Activated CD4-positive, alpha-beta T cell treated with anti-CD3 and anti-CD28 coated beads, Interleukin-2, amount 10 ng/mL, durations not matched to agents 24 days and 14 days (primary cell): ENCODE data around the gene C1QL3. TPM values are rescaled to one million over a fixed set of nuclear protein-coding genes. Genes with fewer than 3 reads are reported as not detected.

Experiments
- DNase-seq: peaks from one replicate; pipeline ENCODE4 v3.0.0; 2022
- H3K27ac Mint-ChIP-seq: one replicate; pipeline ENCODE4 v1.8.0; 2022; ENCODE audit warnings: mild to moderate bottlenecking, mixed read lengths
- H3K27me3 Mint-ChIP-seq: one replicate; pipeline ENCODE4 v1.8.0; 2022; ENCODE audit warnings: mixed read lengths
- H3K36me3 Mint-ChIP-seq: one replicate; pipeline ENCODE4 v1.8.0; 2022; ENCODE audit warnings: low read depth, mild to moderate bottlenecking, mixed read lengths
- H3K4me1 Mint-ChIP-seq: one replicate; pipeline ENCODE4 v1.8.0; 2021; ENCODE audit warnings: mixed read lengths
- H3K4me3 Mint-ChIP-seq: one replicate; pipeline ENCODE4 v1.8.0; 2022; ENCODE audit warnings: mild to moderate bottlenecking, moderate library complexity, mixed read lengths
- H3K9me3 Mint-ChIP-seq: one replicate; pipeline ENCODE4 v1.8.0; 2021; ENCODE audit warnings: mixed read lengths
- intact Hi-C: fragments of 100-400 bp; cut with micrococcal nuclease; formaldehyde crosslinking; loops from one replicate; pipeline ENCODE4 v1.15.1; 2023
- total RNA-seq: library from RNA; stranded (reverse); gene quantifications from 2 replicates; pipeline ENCODE4 v1.2.3, GENCODE V29; 2022

C1QL3 gene
- total RNA-seq: 0.21 TPM in 1 of 2 replicates, not detected in the other

DNA sequence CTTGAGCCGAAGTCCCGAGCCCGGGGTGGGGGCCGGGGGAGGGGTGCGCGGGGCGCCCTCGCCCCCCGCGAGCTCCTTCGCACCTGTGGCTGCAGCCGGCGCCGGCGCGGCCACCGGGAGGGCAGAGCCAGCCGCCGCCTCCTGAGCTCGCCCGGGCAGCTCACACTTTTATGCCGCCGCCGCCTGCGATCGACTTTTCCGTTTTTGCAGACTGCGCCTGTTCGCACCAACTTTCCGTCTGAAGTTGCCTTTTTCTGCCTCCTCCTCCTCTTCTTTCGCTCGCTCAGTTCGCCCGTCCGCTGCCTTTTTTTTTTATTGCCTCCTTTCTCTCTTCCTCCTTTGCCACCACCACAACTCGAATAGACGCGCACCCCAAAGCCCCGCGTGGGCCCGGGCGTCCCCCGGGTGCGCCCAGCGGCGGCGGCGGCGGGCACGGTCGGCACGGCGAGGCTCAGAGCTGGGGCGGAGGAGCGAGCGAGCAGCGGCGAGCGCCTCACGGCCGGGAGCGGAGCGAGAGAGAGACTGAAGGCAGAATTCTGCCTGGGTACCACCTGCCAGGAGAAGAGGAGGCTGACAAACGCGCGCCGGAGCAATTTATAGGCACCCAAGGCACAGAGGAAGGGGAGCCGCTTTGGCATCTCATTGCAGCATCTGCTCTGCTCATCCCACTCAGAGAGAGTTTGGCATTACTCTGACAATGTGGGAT lies at the start of gene C1QL3:
Gene C1QL3 (minus strand): TSS at position 569 of the 706 bp plus-strand sequence. CDS start 814 bp downstream, outside the sequence.
- Mint-ChIP-seq H3K9me3 (no peaks in the 10 kb centered on the region), H3K27me3 (peaks cover 58% of the 10 kb centered on the region), H3K4me1 (peaks cover 4% of the 10 kb centered on the region), H3K4me3 (peak within 1 kb of the TSS; percentile 86), H3K36me3 (peaks cover 3% of the 10 kb centered on the region), H3K27ac (peak within 1 kb of the TSS; percentile 60)
- peak; percentile 77 for DNase-seq
- intact Hi-C loops: loop anchor here (1.0 kb wide), 1 partner anchor 85 kb away; no protein-coding TSS in a partner anchor

DNA sequence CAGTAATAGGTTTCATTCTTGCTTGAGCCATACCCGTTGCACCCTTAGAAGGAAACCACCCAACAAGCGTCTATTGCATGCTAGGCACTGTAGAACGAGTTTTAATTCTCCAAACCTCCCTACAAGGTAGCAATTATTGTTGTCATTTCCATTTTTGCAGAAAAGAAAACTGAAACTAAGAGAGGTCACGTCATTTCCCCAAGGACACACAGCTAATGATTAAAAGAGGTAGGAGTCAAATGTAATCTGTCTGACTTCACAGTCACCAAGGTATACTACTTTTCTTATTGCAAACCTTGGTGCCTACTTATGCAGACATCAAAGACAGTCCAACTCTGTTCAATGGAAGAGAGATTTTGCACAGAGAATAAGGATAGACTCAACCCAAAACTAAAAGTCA lies 49.1 kb upstream of the C1QL3 start:
- Mint-ChIP-seq H3K9me3 (no peaks in the 10 kb centered on the region), H3K4me1 (peaks cover 7% of the 10 kb centered on the region), H3K27me3 (peaks cover 2% of the 10 kb centered on the region), H3K36me3 (no peaks in the 10 kb centered on the region), H3K4me3 (no peak overlapping the region), H3K27ac (no peak overlapping the region)
- no peak for DNase-seq
- intact Hi-C loops: no loop called here

DNA sequence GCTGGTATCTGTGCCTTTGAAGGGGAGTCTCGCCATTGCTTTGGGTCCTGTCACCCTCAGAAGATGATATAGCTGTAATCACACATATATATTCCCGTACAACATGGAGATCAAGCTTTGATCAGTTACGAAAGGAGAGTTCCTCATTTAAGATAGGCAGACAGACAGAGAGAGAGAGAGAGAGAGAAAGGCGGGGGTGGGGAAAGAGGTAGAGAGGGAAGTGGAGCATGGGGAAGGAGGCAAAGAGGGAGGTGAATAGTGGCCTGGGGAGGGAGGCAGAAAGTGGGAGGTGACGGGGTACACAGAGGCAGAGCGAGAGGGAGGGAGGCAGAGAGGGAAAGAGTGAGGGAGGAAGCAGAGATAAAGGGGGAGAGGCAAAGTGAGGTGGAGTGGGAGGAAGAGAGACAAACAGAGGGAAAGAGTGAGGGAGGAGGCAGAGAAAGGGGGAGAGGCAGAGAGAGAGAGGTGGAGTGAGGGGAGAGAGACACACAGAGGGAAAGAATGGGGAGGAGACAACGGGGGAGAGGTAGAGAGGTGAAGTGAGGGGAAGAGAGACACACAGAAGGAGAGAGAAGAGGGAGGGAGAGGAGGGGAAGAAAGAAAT lies 44.6 kb upstream of the C1QL3 start:
- peak overlapping the region; percentile 33 for H3K4me3 Mint-ChIP-seq
- no peak overlapping the region for H3K27ac Mint-ChIP-seq
- intact Hi-C loops: no loop called here
- DNase-seq: no peak
- no peaks in the 10 kb centered on the region for H3K9me3 Mint-ChIP-seq
- no peaks in the 10 kb centered on the region for H3K36me3 Mint-ChIP-seq
- H3K27me3 Mint-ChIP-seq: no peaks in the 10 kb centered on the region
- peaks cover 7% of the 10 kb centered on the region for H3K4me1 Mint-ChIP-seq

DNA sequence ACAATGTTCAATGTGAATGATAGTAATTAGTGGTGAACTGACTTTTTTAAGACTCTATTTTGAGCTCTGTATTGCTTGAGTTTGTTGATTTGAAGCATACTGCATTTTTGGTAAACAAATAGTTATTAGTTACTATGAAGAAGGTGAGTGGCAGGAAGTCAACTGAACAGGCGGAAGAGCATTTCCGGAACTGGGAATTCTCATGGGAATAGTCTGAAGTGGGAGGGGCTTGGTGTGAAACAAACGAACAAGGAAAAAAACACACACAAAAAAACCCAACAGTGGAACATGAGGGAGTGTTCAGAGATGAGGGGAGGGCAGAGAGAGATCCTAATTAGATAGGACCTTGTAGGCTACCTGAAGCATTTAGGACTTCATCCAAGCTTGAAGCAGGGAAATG lies 43.9 kb upstream of the C1QL3 start:
- Mint-ChIP-seq H3K9me3 (no peaks in the 10 kb centered on the region), H3K36me3 (no peaks in the 10 kb centered on the region), H3K4me1 (peaks cover 7% of the 10 kb centered on the region), H3K27me3 (no peaks in the 10 kb centered on the region), H3K27ac (no peak overlapping the region), H3K4me3 (no peak overlapping the region)
- DNase-seq: no peak
- intact Hi-C loops: no loop called here

DNA sequence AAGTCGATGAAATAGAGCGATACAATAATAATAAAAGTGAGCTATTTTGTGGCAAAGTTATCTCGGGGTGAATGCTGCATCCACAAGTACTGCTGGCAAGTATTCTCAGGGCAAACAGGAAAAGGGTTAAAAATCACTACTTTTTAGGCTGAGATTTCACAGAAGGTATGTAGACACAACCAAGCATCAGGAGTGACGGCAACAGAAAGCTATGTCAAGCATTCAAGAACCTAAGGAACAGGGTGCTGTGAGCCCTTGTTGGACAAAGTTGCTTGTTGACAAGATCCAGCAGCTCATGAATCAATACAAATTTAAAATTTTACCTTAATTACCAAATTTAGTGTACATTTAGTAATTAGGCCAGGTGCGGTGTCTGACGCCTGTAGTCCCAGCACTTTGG lies 41.2 kb upstream of the C1QL3 start:
- H3K27ac Mint-ChIP-seq: no peak overlapping the region
- intact Hi-C loops: no loop called here
- H3K9me3 Mint-ChIP-seq: no peaks in the 10 kb centered on the region
- DNase-seq: no peak
- H3K4me1 Mint-ChIP-seq: peaks cover 7% of the 10 kb centered on the region
- H3K4me3 Mint-ChIP-seq: no peak overlapping the region
- peaks cover 6% of the 10 kb centered on the region for H3K27me3 Mint-ChIP-seq
- no peaks in the 10 kb centered on the region for H3K36me3 Mint-ChIP-seq

DNA sequence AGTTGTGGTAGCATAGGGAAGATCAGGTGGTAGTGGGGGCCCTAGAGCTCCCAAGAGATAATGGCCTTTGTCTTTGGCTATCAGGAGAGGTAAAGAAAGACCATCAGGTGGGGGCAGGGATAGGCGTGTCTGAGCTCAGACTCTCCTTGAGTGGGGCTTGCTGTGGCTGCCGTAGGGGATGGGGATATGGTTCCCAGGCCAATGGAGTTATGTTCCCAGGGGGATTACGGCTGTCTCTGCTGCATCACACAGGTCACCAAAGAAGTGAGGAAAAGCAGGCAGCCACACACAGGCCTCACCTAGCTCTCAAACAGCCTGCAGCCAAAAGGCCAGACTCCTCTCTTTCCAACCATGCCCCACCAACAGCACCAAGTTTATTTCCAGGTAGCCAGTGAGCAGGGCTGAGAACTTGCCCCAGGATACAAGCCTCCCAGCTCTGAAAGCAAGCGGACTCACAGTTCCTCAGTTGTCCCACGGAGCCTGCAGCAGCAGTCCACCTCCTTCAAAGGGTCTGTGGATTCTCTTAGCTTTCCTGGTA lies 37.6 kb upstream of the C1QL3 start:
- H3K27ac Mint-ChIP-seq: no peak overlapping the region

DNA sequence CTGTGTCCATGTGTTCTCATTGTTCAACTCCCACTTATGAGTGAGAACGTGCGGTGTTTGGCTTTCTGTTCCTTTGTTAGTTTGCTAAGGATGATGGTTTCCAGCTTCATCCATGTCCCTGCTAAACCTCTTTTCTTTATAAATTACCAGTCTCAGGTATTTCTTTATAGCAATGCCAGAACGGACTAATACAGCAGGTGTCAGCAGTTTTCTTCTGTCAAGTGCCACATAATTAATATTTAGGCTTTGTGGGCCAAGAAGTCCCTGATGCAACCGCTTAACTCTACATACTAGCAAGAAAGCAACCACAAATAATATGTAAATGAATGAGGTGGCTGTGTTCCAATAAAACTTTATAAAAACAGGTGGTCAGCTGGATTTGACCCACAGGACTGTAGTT lies 26.3 kb upstream of the C1QL3 start:
- intact Hi-C loops: loop anchor here (10.0 kb wide), 1 partner anchor 643 kb away; no protein-coding TSS in a partner anchor
- Mint-ChIP-seq H3K36me3 (no peaks in the 10 kb centered on the region), H3K4me1 (no peaks in the 10 kb centered on the region), H3K27ac (no peak overlapping the region), H3K9me3 (no peaks in the 10 kb centered on the region), H3K27me3 (no peaks in the 10 kb centered on the region), H3K4me3 (no peak overlapping the region)
- no peak for DNase-seq

More for the DNA sequence above, 37.6 kb upstream of the C1QL3 start:
- no peaks in the 10 kb centered on the region for H3K4me1 Mint-ChIP-seq
- intact Hi-C loops: no loop called here
- H3K4me3 Mint-ChIP-seq: no peak overlapping the region
- no peaks in the 10 kb centered on the region for H3K9me3 Mint-ChIP-seq
- peaks cover 25% of the 10 kb centered on the region for H3K27me3 Mint-ChIP-seq
- no peaks in the 10 kb centered on the region for H3K36me3 Mint-ChIP-seq
- DNase-seq: no peak

DNA sequence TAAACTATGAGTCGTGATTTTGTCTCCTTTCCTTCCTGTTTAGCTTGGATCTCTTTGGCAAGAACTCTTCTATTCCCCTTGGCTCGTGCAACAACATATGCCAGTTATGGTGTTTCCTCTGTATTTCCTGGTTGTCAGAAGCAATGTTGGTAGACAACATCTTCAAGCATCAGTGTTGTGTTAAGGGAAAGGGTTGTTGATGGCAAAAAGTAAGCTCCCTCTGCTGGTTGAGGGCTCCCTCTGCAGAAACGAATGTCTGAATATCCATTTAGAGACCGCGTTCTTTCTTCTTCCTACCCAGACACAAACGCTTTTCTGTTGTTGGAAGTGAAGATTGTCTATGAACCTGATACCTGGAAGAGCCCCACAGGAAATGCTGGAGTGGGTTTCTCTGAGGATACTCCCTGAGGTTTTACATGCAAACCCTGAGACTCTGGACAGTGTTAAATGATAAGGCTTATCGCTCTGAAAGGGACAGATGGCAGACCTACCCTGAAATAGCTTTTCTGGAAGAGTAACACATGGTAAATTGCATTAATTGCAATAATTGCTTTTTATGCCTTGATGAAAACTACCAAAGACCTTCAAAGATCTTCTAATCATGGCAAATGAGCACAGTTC lies 23.5 kb upstream of the C1QL3 start:
- Mint-ChIP-seq H3K27ac (no peak overlapping the region), H3K36me3 (no peaks in the 10 kb centered on the region), H3K4me1 (no peaks in the 10 kb centered on the region), H3K9me3 (no peaks in the 10 kb centered on the region), H3K4me3 (no peak overlapping the region), H3K27me3 (no peaks in the 10 kb centered on the region)
- peak; percentile 66 for DNase-seq
- intact Hi-C loops: loop anchor here (10.0 kb wide), 1 partner anchor 640 kb away; no protein-coding TSS in a partner anchor

DNA sequence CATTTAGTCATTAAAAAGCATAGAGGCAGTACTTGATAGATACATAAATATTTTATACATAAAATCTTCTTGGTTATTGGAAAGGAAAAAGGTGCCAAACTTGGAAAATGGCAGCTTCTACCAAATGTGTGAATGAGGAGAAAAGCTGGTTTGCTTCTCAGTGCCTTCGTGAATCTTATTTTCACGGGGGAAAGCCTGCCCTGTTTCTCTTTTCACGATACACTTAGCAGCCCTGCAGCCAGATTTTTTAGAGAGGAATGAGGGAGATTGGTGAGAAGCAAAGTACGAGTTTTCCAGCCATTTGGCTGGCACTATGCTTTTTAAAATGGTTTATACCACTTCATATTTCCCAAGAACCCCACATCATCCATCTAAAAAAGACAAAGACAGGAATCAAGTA lies 22.9 kb upstream of the C1QL3 start:
- intact Hi-C loops: loop anchor here (10.0 kb wide), 1 partner anchor 640 kb away; no protein-coding TSS in a partner anchor
- Mint-ChIP-seq H3K4me1 (no peaks in the 10 kb centered on the region), H3K27ac (no peak overlapping the region), H3K27me3 (no peaks in the 10 kb centered on the region), H3K36me3 (no peaks in the 10 kb centered on the region), H3K4me3 (no peak overlapping the region), H3K9me3 (no peaks in the 10 kb centered on the region)
- no peak for DNase-seq

DNA sequence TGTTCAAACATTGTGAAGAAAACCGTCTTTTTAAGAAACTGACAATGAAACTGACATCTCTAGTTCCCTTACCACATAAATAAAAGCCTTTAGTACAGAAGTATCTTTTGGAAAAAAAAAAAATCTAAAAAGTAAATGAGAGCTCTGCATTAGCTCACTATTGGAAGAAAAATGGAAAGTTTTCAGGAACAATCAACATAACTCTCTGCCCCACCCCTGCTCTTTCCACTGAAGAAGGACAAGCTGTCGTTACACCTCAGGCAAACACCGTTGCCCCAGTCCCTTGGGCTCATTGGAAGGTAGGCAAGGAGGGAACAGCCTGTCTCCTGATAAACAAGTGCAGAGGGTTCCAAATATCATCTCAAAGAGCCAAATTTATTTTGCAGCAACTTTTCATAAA lies 22.4 kb upstream of the C1QL3 start:
- H3K4me1 Mint-ChIP-seq: no peaks in the 10 kb centered on the region
- no peak overlapping the region for H3K4me3 Mint-ChIP-seq
- H3K9me3 Mint-ChIP-seq: no peaks in the 10 kb centered on the region
- H3K36me3 Mint-ChIP-seq: no peaks in the 10 kb centered on the region
- H3K27ac Mint-ChIP-seq: no peak overlapping the region
- intact Hi-C loops: loop anchor here (10.0 kb wide), 1 partner anchor 639 kb away; no protein-coding TSS in a partner anchor
- H3K27me3 Mint-ChIP-seq: no peaks in the 10 kb centered on the region
- no peak for DNase-seq

DNA sequence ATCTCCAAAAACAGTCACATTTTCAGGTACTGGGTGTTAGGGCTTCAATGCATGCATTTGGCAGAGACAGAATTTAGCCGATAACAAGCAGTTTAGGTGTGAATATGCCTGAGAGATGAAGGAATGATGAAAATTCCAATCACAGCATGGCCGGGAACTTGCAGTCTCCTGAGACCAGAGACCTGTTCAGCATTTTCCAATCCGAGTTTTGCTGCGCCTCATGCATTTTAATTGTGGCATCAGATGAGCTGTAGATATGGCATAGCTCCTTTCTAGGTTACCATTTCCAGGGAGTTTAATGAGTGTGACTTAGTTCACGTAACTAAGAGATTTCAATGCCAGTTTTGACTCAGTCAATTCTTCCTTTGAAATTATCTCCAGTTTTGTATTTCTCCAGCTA lies 14.5 kb upstream of the C1QL3 start:
- no peak overlapping the region for H3K4me3 Mint-ChIP-seq
- H3K27ac Mint-ChIP-seq: no peak overlapping the region
- no peaks in the 10 kb centered on the region for H3K36me3 Mint-ChIP-seq
- DNase-seq: peak; percentile 33
- H3K4me1 Mint-ChIP-seq: no peaks in the 10 kb centered on the region
- peaks cover 6% of the 10 kb centered on the region for H3K27me3 Mint-ChIP-seq
- intact Hi-C loops: no loop called here
- H3K9me3 Mint-ChIP-seq: no peaks in the 10 kb centered on the region

DNA sequence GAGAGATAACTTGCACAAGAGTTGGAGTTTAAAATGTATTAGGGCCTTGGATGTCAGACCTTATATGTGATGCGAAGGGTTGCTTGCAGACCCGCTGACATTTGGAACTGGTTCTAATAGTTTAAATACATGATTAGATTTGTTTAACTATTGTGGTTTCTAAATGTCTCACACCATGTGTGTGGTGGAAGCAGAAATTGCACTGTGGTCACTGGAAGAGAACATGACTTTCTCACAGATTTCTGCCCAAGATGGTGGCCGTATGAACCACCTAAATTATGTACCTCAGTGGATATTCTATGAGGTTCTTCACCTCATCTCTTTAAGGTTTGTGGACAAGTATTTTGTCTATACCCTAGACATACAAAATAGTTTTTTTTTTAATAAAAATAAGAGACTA lies 8.2 kb upstream of the C1QL3 start:
- no peak for DNase-seq
- no peak overlapping the region for H3K27ac Mint-ChIP-seq
- H3K9me3 Mint-ChIP-seq: no peaks in the 10 kb centered on the region
- H3K27me3 Mint-ChIP-seq: peaks cover 11% of the 10 kb centered on the region
- intact Hi-C loops: no loop called here
- no peak overlapping the region for H3K4me3 Mint-ChIP-seq
- H3K36me3 Mint-ChIP-seq: no peaks in the 10 kb centered on the region
- H3K4me1 Mint-ChIP-seq: no peaks in the 10 kb centered on the region

DNA sequence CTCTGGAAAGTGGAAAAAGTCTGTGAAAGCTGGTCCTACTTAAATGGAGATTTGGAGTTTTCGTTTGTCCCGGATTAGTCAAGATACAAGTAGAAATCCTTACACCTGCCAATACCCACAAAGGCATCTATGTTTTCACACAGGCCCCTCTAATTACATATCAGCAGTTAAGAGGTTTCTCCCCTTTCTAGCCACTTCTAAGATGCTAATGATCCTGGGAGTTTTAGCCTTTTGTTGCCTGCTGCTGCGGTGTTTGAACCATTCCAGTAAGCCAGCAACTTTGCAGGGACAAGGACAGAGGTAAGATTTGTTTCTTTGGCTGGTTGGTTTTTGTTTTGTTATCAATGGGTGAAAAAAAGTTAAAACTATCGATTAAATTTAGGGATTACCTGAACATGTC lies 5.8 kb upstream of the C1QL3 start:
- no peaks in the 10 kb centered on the region for H3K4me1 Mint-ChIP-seq
- H3K9me3 Mint-ChIP-seq: no peaks in the 10 kb centered on the region
- H3K4me3 Mint-ChIP-seq: no peak overlapping the region
- no peak overlapping the region for H3K27ac Mint-ChIP-seq
- intact Hi-C loops: no loop called here
- peaks cover 31% of the 10 kb centered on the region for H3K27me3 Mint-ChIP-seq
- DNase-seq: no peak
- no peaks in the 10 kb centered on the region for H3K36me3 Mint-ChIP-seq

DNA sequence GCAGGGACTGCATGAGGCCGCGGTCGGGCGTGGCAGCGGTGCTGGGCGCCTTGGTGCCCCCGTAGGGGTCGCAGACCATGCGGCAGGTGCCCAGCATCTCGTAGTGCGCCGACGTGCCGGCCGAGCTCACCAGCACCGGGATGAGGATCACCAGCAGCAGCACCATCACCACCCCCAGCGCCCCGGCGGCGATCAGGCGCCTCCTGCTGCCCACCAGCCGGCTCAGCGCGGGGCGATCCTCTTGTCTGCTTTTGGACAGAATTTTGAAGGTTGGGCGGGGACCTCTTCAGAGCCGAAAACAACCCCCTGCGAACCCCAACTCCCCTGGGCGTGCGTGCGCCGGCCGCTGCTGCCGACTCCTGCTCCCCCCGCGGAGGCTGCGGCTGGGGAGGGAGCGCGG lies 779 bp downstream of the C1QL3 start:
- intact Hi-C loops: loop anchor here (1.0 kb wide), 1 partner anchor 85 kb away; no protein-coding TSS in a partner anchor
- Mint-ChIP-seq H3K9me3 (no peaks in the 10 kb centered on the region), H3K27ac (no peak overlapping the region), H3K27me3 (peaks cover 56% of the 10 kb centered on the region), H3K4me3 (peak overlapping the region; percentile 58), H3K36me3 (peaks cover 3% of the 10 kb centered on the region), H3K4me1 (peaks cover 4% of the 10 kb centered on the region)
- DNase-seq: peak; percentile 72
